Globus pallidus (tissue), 1 donor: Measurements from ENCODE around the gene TXNL4A.
"Not testable (repeated sequence)": the region's sequence is repeated elsewhere in the genome, so short reads cannot be mapped to it uniquely, and the experiment has no call there.

Source experiments
- DNase-seq: peaks from one replicate; pipeline ENCODE4 v3.0.0-alpha.2; 2015; ENCODE audit warnings: low spot score

The TXNL4A gene, protein sequence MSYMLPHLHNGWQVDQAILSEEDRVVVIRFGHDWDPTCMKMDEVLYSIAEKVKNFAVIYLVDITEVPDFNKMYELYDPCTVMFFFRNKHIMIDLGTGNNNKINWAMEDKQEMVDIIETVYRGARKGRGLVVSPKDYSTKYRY

GRCh38 chr18:79988451-79989194, at the start of gene TXNL4A:
TSS of gene TXNL4A (minus strand) at chr18:79988563. CDS start at chr18:79988392, 171 bp downstream.
- DNase-seq = peak; percentile 86

GRCh38 chr18:80037300-80037699, 48.9 kb upstream of the TXNL4A start:
- no peak for DNase-seq

GRCh38 chr18:80035997-80036396, 47.6 kb upstream of the TXNL4A start:
- no peak for DNase-seq

DNA sequence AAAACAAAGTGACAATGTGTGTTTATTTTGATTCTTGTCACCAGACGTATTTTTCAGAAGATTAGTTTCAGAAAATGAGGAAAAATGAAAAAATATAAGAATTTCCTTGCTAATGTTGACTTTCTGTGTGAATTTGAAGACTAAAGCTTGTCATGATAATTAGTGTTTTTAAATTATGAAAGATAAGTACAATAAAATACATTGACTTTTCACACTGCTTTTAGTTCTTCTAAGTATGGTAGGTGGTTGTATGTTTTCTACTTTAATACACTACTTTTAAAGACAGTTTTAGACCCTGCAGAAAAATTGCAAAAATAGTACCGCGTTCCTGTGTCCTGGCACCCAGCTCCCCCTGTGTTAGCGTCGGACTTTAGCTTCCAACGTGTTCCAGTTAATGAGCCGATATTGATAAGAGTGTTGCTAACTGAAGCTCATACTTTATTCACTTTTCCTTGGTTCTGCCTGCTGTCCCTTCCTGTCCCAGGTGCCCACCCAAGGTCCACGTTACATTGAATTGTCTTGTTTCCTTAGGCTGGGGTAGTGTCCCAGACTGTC, 46.6 kb upstream of the TXNL4A start:
- DNase-seq = no peak

DNA sequence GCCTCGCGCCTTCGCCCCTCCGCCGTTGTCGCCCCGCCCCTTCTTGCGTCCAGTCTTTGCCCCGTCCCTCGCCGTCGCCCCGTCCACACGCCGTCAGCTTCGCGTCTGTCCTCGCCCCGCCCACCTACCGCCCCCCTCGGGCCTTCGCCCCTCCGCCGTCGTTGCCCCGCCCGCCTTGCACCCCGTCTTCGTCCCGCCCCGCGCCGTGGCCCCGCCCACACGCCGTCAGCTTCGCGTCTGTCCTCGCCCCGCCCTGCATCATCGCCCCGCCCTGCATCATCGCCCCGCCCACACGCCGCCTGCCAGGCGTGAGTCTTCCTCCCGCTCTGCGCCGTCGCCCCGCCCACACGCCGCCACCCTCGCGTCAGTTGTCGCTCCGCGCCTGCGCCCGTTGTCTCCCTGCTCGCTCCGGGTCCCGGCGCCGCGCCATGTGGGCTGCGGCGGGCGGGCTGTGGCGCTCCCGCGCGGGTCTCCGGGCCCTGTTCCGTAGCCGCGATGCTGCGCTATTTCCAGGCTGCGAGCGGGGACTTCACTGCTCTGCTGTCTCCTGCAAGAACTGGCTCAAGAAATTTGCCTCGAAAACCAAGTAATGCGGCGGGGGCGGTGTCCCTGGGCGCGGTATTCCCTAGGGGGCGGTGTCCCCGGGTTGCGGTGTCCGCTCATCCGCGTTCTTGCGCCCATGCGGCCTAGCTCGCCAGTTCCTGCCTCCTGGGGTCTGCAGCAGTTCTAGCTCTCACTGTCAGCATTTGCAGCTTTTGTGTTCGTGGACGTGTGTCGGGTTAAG, 45.9 kb upstream of the TXNL4A start, which contains the start of gene RBFA:
RBFA (plus strand) TSS at position 367 of the 784 bp plus-strand sequence; CDS start at position 429, 62 bp downstream.
- peak; percentile 99 for DNase-seq

DNA sequence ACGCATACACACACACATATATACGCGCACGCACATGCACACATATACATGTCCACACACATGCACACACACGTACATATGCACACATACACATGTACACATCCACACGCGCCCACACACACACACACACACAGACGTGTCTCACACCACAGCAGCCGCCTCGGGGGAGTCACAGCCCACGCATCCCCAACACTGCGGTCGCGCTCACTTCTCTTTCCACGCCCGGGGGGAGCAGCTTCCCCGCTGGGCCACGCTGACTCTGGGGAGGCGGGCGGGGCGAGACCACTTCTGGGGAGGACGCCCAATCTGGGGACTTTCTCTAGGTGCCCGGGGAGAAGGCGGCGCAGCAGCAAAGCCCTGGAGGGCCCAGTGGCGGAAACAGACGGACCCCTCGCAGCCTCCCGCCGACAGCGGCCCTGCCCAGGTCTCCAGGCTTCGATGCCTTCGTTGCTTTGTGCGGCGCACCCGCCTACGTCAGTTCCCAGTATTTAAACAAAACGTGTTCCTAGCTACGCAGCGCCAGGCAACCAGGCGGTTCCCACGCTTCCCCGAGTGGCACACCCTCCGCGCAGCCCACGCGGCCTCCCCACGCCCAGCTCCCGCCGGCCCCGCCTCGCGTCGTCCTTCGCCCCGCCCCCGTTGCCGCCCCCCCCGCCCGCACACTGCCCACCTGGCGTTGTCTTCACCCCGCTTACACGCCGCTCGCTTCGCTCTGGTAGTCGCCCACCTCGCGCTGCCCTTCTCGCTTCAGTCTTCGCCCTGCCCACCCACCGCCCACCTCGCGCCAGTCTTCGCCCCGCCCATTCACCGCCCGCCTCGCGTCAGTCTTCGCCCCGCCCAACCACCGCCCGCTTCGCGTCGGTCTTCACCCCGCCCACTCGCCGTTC, 45.1 kb upstream of the TXNL4A start:
- no peak for DNase-seq

DNA sequence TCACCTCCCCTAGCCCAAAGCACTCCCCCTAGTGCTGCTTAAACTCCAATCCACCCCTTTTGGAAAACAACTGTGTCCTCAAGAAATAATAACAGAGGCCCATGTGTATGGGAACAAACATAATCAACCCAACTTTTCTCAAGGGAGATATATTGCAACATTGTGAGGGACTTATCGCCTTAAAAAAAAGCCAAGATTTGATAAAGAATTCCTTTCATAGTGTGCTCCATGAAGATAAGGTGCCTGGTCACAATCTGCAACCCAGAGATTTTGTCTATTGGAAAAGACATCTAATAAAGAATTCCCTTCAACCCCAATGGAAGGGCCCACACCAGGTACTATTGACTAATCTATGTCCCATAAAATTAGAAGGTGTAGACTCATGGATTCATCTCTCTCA, 41.3 kb upstream of the TXNL4A start:
- DNase-seq = no peak

- DNase-seq = not testable (repeated sequence)
These were observed 39.4 kb upstream of the TXNL4A start for GRCh38 chr18:80027719-80028118.

DNA sequence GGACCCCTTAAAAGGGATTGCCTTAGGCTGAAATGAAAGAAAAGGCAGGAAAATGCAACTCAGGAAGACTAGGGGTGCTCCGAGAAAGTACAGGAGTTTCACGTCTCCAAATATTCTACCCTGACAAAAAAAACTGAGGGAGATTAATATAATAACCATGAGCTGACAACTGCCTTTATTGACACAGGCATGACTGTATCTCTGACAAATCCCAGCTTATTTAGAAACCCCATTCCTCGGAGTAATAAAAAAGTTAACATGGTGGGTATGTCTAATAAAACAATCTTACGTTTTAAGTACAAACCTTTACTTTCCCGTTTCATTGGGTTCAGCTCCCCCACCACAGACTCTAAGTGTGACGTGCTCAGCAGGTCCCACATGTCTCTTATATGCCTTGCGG, 38.0 kb upstream of the TXNL4A start:
- no peak for DNase-seq

GRCh38 chr18:80023173-80023572, 34.8 kb upstream of the TXNL4A start:
- no peak for DNase-seq

- no peak for DNase-seq
These were observed 34.2 kb upstream of the TXNL4A start for GRCh38 chr18:80022613-80023012.

DNA sequence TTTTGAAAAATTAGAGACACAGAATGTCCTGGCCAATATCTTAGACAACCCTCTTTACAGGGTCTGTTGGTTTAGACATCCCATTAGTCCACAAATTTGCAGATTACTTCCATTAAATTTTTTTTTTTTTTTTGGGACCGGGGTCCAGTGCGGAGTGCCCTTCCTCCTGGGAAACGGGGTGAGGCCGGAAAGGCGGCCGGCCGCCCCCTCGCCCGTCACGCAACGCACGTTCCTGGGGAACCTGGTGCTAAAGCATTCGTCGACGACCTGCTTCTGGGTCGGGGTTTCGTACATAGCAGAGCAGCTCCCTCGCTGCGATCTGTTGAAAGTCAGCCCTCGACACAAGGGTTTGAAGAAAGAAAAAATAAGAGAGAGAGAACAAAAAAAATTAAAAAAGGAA, 24.4 kb upstream of the TXNL4A start:
- DNase-seq = no peak

DNA sequence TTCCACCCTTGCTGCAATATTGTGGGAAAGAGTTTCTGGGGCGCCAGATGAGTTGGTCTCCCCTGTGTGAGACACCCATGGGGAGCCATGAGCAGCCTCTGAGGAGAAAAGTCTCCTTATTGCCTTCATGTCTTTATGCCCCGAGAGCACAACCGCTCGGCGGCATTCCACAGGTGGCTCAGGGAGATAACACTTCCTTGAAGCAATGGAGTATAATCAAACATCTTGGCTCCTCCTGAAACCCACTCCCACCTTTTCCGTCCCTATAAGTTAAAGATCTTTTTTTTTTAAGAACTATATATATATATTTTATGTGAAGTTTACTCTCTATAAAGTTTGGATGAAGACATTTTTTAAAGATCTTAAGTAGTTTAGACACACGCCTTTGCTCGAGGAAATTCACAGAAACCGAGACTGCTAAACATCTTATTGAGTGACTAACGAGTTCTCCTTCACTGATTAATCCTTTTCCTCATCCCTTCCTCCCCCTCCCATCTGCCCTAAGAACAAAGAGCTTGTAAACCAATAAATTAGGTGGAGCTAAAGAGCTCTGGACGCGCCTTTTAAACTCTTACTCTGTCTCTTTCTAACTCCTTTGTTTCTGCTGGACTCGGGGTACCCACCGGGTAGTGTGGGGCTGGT, 23.3 kb upstream of the TXNL4A start:
- DNase-seq = not testable (repeated sequence)

- DNase-seq = no peak
These were observed 22.2 kb upstream of the TXNL4A start for GRCh38 chr18:80010551-80010906.

DNA sequence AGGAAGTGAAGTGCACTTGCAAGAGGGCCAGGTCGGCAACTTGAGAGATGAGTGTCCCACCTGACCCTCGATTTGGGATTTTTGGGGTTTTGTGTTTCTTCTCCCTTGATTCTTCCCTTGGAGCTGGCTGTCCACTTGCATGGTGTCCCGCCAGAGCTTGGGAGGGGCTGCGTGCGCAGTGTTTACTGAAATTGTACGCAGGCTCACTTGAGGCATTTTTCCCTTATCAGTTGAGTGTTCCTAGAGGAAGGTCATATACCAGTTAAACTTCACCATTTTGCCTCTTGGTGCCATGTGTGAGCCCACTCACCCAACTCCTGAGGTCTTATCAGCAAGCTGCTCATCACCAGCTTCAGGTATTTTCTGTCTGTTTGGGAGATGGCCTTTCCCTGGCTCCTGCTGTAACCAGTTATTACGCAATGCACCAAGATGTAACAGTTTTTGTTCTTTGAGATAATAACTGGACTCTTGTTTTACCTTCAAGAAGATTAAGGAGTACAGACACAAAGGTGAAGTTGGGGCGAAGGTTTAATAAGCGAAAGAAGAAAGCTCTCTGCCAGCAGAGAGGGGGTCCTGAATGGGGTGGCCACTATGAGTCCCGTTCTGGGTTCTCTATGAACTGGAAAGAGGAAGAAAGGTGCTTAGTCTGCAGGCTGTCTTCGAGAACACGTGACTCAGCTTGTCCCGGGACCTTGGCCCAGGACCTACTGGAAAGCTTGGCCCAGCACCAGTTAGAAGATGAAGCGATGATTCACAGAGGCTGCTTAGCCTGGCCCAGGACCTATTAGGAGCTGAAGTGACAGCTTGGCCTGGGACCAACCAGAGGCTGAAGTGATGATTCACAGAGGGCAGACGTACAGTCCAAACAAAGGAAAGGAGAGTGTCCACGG, 21.5 kb upstream of the TXNL4A start:
- no peak for DNase-seq

DNA sequence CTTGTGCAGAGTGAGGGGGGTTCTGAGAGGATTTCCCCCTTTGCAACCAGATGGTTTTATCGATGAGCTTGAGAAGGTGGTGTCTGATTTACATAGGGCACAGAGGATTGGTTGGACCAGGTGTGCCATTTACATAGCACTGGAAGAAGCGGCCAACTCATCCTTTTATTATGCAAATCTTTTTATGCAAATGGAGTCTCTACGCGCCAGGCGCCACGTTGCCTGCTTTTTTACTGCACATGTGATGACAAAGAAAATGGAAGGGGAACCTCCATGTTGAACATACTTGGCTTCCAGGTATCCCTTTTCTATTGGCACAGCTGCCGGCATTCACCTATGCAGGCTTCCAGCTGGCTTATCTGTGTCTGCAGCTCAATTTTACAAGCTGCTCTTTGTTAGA, 18.4 kb upstream of the TXNL4A start:
- no peak for DNase-seq

DNA sequence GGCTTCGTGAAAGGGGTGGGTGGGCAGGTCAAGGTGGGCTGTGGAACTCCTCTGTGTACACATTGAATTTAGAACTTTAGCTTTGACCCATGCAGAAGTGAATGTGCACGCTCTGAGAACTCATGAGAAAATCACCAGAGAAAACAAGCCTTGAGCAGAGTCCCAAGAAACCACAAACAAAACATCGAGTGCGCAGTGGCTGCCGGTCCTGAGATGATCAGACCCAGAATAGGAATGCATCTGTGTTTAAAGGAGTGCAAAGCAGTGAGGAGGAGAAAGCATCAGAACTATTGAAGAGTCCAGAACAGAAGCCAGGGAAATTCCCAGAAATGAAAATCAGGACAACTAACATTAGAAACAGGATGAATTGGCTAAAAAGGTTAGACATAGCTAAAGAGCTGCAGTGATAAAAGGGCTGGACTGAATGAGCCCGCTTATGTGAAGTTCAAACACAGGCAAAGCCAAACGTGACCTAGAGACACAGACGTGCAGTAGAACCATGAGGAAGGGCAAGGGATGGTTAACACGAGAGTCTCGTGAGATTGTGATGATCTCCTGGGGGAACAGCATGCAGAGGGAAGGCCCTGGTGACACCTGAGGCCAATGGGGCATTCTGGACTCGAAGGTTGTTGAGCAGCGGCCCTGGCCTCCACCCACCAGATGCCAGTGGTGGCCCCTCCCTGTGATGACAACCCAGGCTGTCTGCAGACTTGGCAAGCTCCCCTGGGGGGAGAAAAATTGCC, 16.4 kb upstream of the TXNL4A start:
- DNase-seq = no peak

DNA sequence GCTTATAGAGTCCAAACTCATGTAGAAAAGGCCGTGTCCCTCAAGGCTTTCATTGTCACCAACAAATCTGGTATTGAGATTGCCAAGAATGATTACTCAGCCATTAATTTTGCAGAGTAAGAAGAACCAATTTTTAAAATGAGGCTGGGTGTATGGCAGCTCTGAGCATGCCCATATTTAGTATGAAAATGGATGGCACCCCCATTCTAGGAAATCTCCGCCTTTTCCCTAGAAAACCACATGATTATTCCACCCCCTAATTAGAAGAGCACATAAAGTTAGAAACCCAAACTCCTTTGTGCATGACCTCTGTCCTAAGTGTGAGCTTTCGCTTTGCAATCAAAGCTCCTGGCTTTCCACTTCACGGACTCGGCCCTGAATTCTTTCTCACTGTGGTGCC, 14.1 kb upstream of the TXNL4A start:
- no peak for DNase-seq

DNA sequence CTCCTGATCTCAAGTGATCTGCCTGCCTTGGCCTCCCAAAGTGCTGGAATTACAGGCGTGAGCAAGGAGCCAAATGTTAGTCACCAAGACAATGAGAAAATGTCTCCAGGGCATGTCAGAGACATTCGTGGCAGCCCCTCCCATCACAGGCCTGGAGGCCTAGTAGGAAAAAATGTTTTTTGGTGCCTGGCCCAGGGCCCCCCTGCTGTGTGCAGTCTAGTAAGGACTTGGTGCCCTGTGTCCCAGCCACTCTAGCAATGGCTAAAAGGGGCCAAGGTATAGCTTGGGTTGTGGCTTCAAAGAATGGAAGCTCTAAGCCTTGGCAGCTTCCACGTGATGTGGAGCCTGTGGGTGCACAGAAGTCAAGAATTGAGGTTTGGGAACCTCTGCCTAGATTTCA, 12.5 kb upstream of the TXNL4A start:
- DNase-seq = no peak
